GM12892 (cell line): ENCODE measurements around the gene POTEB. TPM values are rescaled to one million over a fixed set of nuclear protein-coding genes. Genes with fewer than 3 reads are reported as not detected.
"Not testable (repeated sequence)": the region's sequence is repeated elsewhere in the genome, so short reads cannot be mapped to it uniquely, and the experiment has no call there.

Experiments
- DNase-seq: peaks from one replicate; pipeline ENCODE4 v3.0.0; 2011; ENCODE audit not compliant: insufficient read length
- FAIRE-seq: peaks from 2 replicates; lab custom pipeline; 2011; peaks lifted over from hg19 to GRCh38; lab: Jason Lieb, UNC
- polyA plus RNA-seq: library from polyadenylated mRNA; unstranded; fragments of >200 nt; gene quantifications from one replicate; pipeline ENCODE4 v1.2.1, GENCODE V29; 2012; ENCODE audit warnings: missing spikeins, inconsistent platforms; ENCODE audit not compliant: missing spikeins

The POTEB gene
- not detected for polyA plus RNA-seq

GRCh38 chr15:21877635-21878034 lies at the start of gene POTEB:
TSS of gene POTEB (minus strand) at chr15:21877735. CDS start at chr15:21877246, 489 bp downstream.
- FAIRE-seq, DNase-seq: not testable (repeated sequence)

DNA sequence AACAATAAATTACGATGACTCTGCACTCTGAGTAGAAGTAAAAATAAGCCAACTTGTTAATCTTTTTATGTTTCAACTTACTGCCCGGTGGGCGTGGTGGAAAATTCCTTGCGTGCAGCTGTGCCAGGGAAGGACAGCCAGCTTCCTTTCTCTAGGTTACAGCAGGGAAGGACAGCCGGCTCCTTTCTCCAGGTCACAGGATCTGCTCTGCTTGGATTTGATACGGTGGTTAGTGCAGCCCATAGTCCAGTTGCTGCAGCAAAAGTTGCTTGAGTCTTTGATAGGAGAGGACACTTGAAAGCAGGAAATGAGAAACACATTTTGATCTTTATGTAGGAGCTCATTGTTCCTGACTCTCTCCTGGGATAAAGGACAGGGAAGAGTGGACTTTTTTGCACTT lies 13.4 kb upstream of the POTEB start:
- not testable (repeated sequence) for FAIRE-seq, DNase-seq

DNA sequence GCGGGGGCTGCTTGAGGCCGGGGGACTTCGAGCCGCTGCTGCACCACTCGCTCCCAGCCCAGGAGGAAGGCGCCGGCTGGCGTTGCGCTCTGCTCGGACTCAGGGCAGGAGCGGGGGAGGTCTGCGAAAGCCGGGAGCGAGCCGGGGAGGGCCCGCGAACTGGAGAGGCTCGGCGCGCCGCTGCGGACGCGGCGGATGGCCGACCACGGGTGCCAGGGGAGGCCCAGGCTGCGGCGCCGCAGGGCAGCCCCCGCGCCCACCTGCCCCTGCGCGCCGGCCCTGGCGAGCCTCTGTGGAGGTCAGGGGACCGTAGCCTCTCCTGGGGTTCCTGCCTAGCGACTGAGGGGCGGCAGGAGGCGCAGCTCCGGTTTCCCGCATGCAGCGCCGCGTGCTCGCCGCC lies 12.0 kb upstream of the POTEB start:
- not testable (repeated sequence) for FAIRE-seq, DNase-seq

GRCh38 chr15:21838831-21839230 lies 38.7 kb downstream of the POTEB start:
- not testable (repeated sequence) for FAIRE-seq, DNase-seq
